ENCODE data around the gene GSG1L.

Gene GSG1L

GRCh38 chr16:27805828-27806351 is 257.6 kb downstream of the GSG1L start:
- DNase-seq = no peak

GRCh38 chr16:27803775-27804549 is 259.6 kb downstream of the GSG1L start:
- DNase-seq = no peak

DNA sequence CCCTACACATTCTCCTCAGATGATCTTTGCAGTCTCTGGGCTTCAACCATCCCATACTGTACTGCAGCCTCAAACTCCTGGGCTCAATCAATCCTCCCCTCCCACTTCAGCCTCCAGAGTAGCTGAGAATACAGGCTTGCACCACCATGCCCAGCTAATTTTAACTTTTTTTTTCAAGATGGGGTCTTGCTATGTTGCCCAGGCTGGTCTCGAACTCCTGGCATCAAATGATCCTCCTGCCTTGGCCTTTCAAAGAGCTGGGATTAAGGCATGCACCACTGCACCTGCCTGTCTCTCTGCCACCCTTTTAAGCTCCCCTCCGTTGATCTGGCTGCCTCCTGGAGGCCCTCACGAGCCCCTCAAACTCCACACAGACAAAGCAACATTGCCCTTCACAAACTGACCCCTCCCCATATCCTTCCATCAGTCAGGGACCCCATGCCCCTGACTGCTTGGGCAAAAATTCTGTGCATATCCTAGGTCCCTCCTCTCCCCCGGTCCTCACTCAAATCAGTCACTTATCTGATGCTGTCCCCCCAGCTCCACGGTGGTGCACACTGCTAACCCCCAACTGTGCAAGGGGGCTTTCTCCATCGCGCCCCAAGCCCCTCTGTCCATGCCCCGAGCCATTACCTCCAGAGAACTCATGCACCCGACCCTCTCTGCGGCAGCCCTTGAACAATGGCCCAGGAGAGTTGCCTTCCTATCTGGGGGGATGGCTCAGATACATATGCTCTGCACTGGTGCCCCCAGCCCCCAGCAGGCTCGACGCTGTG is 260.7 kb downstream of the GSG1L start:
- DNase-seq = no peak

DNA sequence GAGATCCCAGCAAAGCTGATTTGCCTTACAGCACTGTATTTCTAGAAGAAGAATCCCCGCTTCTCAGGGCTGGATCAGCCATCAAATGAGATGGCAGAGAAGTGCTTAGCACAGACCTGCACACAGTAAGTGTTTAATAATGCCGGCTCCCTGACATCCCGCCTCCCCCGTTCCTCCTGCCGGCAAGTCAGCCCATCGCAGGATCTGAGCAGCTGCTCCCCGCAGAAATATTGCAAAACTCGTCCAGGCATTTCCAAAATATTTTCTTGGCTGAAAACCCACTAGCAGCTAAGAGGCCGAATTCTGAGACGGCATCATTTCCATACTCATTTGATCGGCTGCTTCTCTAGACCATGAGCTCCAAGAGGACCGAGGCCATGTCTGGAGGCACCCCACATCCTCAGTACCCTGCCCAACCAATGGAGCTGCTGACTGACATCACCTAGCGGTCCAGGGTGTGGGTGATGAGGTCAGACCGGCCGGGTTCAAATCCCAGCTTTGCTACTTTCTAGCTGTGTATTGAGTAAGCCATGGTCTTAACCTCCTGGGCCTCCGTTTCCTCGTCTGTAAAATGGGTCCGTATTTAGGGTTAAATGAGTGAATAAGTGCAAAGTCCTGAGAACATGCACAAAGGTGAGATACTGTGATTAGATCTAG is 262.1 kb downstream of the GSG1L start:
- no peak for DNase-seq

DNA sequence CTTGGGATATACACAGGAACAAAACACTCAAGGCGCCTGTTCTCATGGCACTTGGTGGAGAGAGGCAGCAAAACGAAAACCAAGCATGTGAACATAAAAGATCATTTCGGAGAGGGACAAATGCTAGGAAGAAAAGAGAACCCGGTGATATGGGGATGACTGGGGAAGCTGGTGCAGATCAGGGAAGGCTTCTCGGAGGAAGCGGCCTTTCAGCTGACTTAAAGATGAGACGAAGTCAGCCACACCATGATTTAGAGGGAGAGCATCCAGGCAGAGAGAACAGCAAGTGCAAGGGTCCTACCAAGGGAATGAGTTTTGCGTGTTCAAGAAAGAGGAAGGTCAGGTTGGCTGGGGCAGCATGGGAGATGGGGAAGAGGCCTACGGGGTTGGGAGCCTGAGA is 262.7 kb downstream of the GSG1L start:
- DNase-seq = no peak

DNA sequence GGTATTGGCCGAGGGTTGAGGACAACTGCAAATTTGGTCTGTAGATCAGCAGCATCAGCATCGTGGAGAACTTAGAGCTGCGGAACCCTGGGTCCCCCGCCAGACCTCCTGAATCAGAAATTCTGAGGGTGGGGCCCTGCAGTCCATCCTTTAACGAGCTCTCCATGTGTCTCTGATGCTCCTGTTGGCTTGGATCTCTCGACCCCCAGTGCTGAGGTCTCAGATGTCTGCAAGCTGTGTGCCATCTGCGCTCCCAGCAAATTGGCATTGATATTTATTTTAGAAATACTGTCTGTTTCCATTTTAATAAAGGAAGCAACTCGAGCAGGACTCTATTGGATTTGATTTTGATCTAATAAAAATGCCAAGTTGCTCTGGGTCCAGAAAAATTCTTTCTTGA is 263.6 kb downstream of the GSG1L start:
- no peak for DNase-seq

GRCh38 chr16:27798241-27798640 is 265.3 kb downstream of the GSG1L start:
- no peak for DNase-seq

- peak; percentile 2 for DNase-seq
Measured at GRCh38 chr16:27795992-27796614, 267.4 kb downstream of the GSG1L start.

DNA sequence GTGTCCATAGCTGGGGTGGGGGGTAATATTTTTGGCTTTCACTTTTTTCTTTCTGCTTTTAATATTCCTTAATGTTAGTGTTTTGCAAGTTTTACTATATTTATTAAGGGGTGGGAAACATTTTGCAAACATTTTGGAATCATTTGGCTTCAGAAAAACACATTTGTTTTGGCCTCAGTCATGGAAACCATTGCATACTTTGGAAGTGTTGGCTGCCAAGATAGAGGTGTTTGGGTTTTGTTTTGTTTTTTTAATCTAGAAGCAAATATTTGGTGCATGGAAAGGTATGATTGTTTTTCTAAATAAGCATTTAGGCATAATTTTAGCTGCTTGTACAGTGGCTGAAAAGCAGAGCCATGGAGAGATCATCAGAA is 270.3 kb downstream of the GSG1L start:
- no peak for DNase-seq

GRCh38 chr16:27792486-27793248 is 270.8 kb downstream of the GSG1L start:
- DNase-seq = no peak

DNA sequence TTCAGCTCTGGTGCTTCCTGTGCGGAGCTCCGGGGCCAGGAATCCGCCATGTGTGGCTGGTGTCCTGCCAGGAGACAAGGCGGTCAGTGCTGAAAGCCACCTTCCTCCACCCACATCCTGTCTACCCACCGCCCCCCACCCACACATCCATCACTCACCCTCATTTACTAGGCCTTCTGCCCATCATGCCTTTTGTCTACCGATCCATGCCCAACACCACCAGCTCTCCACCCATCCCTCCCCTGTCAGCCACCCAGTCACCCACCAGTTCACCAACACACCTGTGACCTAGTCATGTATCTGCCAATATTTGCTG is 272.2 kb downstream of the GSG1L start:
- DNase-seq = no peak

GRCh38 chr16:27790546-27791403 is 272.7 kb downstream of the GSG1L start:
- DNase-seq = no peak

GRCh38 chr16:27789595-27790241 is 273.8 kb downstream of the GSG1L start:
- DNase-seq = no peak

DNA sequence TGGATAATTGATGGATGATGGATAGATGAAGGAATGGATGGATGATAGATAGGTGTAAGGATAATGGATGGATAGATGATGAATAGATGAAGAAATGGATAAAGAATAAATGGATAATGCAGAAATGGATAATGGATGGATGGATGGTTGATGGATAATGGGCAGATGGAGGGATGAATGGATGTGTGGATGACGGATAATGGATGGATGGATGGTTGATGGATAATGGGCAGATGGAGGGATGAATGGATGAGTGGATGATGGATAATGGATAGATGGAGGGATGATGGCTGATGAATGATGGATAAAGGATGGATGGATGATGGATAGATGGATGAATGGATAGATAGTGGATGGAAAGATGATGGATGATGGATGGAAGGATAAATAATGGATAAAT is 274.4 kb downstream of the GSG1L start:
- no peak for DNase-seq

- no peak for DNase-seq
Measured at GRCh38 chr16:27787665-27788064, 275.8 kb downstream of the GSG1L start.

GRCh38 chr16:27786923-27787625 is 276.4 kb downstream of the GSG1L start:
- no peak for DNase-seq

GRCh38 chr16:27786221-27786922 is 277.1 kb downstream of the GSG1L start:
- DNase-seq = no peak

GRCh38 chr16:27785307-27785678 is 278.2 kb downstream of the GSG1L start:
- no peak for DNase-seq

Data from NCI-H1048 (cell line).